Activated T-helper 1 cell treated with anti-CD3 and anti-CD28 coated beads, Interleukin-12 subunit alpha, Interleukin-12 subunit beta, Interleukin-2, Interleukin-4 antibody, amounts not matched to agents 30 ng/mL and 10 ng/mL and 1 ng/mL, durations not matched to agents 14 hours and 24 hours and 36 hours (primary cell): ENCODE results near the gene LAMB1. TPM values are rescaled to one million over a fixed set of nuclear protein-coding genes. Genes with fewer than 3 reads are reported as not detected.
"Not testable (repeated sequence)": the region's sequence is repeated elsewhere in the genome, so short reads cannot be mapped to it uniquely, and the experiment has no call there.

ENCODE experiments used
- DNase-seq: peaks from one replicate; pipeline ENCODE4 v3.0.0; 2021; ENCODE audit warnings: low spot score
- H3K27ac Mint-ChIP-seq: one replicate; pipeline ENCODE4 v1.8.0; 2021; ENCODE audit warnings: mild to moderate bottlenecking, mixed read lengths
- H3K27me3 Mint-ChIP-seq: one replicate; pipeline ENCODE4 v1.8.0; 2022; ENCODE audit warnings: mild to moderate bottlenecking, moderate library complexity, mixed read lengths; ENCODE audit not compliant: insufficient read depth
- H3K36me3 Mint-ChIP-seq: one replicate; pipeline ENCODE4 v1.8.0; 2021; ENCODE audit warnings: low read depth, mixed read lengths
- H3K4me1 Mint-ChIP-seq: one replicate; pipeline ENCODE4 v1.8.0; 2021; ENCODE audit warnings: low read depth, mixed read lengths
- H3K4me3 Mint-ChIP-seq: one replicate; pipeline ENCODE4 v1.8.0; 2021; ENCODE audit warnings: mild to moderate bottlenecking, moderate library complexity, mixed read lengths
- H3K9me3 Mint-ChIP-seq: one replicate; pipeline ENCODE4 v1.8.0; 2021; ENCODE audit warnings: mixed read lengths
- intact Hi-C: fragments of 100-400 bp; cut with micrococcal nuclease; formaldehyde crosslinking; loops from one replicate; pipeline ENCODE4 v1.15.1; 2024
- total RNA-seq: library from RNA; stranded (reverse); gene quantifications from 2 replicates; pipeline ENCODE4 v1.2.3, GENCODE V29; 2022

Gene LAMB1
- total RNA-seq, 1 donor from 2014 or later: not detected

DNA sequence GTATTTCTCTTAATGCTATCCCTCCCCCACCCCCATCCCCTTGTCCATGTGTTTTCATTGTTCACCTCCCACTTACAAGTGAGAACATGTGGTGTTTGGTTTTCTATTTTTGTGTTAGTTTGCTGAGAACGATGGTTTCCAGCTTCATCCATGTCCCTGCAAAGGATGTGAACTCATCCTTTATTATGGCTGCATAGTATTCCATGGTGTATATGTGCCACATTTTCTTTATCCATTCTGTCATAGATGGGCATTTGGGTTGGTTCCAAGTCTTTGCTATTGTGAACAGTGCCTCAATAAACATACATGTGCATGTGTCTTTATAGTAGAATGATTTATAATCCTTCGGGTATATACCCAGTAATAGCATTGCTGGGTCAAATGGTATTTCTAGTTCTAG, 81.1 kb downstream of the LAMB1 start:
- DNase-seq, H3K27ac Mint-ChIP-seq, H3K9me3 Mint-ChIP-seq, intact Hi-C loops, H3K4me3 Mint-ChIP-seq, H3K27me3 Mint-ChIP-seq: not testable (repeated sequence)
- H3K36me3 Mint-ChIP-seq: peaks cover 76% of the 10 kb centered on the region
- H3K4me1 Mint-ChIP-seq: peaks cover 48% of the 10 kb centered on the region

GRCh38 chr7:107920048-107920772, 82.8 kb downstream of the LAMB1 start:
- Mint-ChIP-seq H3K27me3 (no peaks in the 10 kb centered on the region), H3K9me3 (no peaks in the 10 kb centered on the region), H3K4me3 (no peak overlapping the region), H3K36me3 (peaks cover 72% of the 10 kb centered on the region), H3K4me1 (peaks cover 51% of the 10 kb centered on the region), H3K27ac (no peak overlapping the region)
- DNase-seq: no peak
- intact Hi-C loops: no loop called here

DNA sequence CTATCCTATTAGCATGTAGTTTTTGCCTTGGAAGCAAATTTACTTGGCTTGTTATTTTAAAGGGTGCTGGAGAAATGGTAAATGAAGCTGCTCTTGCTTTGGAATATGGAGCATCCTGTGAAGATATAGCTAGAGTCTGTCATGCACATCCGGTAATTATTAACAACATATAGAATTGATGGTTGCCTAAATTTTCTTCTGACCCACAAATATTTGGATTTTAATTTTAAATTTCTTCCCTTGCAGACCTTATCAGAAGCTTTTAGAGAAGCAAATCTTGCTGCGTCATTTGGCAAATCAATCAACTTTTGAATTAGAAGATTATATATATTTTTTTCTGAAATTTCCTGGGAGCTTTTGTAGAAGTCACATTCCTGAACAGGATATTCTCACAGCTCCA, 84.0 kb downstream of the LAMB1 start:
- Mint-ChIP-seq H3K4me1 (peaks cover 45% of the 10 kb centered on the region), H3K27ac (no peak overlapping the region), H3K36me3 (peaks cover 77% of the 10 kb centered on the region), H3K4me3 (no peak overlapping the region), H3K27me3 (no peaks in the 10 kb centered on the region), H3K9me3 (no peaks in the 10 kb centered on the region)
- intact Hi-C loops: no loop called here
- no peak for DNase-seq

DNA sequence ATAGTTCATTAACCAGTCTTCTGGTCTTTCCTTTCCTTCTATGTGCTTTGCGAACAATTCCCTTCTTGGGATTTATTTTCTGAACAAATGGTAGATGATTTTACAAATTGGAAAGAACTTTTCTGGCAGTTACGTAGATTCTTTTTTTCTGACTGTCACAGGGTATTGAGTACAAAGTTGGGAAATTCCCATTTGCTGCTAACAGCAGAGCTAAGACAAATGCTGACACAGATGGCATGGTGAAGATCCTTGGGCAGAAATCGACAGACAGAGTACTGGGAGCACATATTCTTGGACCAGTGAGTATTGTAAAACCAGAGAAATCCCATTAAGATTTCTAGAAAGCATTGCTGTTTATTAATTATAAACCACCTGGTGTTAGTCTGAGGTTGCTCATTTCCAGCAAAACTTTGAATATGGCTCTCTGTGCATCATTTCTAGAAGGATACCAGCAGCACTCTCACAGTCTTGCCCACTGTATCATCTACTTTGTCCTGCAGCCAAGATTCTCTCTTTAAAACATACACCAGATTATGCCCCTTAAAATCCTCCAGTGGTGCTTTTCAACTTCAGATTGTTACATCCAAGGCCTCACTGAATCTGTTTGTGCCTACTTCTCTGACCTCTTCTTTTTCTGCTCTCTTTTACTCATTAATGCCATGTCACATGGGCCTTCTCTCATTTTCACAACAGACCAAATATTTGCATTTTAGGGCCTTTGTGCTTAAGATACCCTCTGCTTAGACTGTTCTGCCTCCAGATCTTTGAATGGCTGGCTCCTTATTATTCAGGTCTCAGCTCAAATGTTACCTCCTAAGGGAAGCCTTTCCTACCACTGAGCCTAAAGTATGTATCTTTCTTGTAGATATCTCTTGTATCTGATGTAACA, 85.0 kb downstream of the LAMB1 start:
- Mint-ChIP-seq H3K4me3 (no peak overlapping the region), H3K9me3 (no peaks in the 10 kb centered on the region), H3K4me1 (peaks cover 47% of the 10 kb centered on the region), H3K27ac (no peak overlapping the region), H3K36me3 (peaks cover 76% of the 10 kb centered on the region), H3K27me3 (no peaks in the 10 kb centered on the region)
- intact Hi-C loops: no loop called here
- DNase-seq: no peak

DNA sequence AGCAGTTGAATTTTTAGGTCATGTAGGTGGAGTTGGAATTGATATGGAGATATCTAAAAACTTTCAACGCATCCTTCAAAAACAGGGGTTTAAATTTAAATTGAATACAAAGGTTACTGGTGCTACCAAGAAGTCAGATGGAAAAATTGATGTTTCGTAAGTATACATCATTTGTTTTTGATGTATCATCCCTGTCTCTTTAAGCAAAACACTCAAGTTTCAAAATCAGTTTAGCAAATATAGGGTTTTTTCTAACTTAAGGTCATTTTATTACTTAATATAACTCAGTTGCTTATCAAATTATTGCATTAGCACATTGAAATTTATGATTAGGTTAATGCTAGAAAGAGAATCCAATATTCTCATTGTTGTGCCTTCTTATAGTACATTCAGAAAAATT, 87.4 kb downstream of the LAMB1 start:
- H3K4me1 Mint-ChIP-seq: peaks cover 40% of the 10 kb centered on the region
- no peak overlapping the region for H3K4me3 Mint-ChIP-seq
- H3K36me3 Mint-ChIP-seq: peaks cover 67% of the 10 kb centered on the region
- H3K27me3 Mint-ChIP-seq: no peaks in the 10 kb centered on the region
- intact Hi-C loops: no loop called here
- H3K27ac Mint-ChIP-seq: no peak overlapping the region
- DNase-seq: no peak
- H3K9me3 Mint-ChIP-seq: peaks cover 4% of the 10 kb centered on the region

- no peak overlapping the region for H3K4me3 Mint-ChIP-seq
- H3K4me1 Mint-ChIP-seq: peaks cover 34% of the 10 kb centered on the region
- intact Hi-C loops: no loop called here
- H3K9me3 Mint-ChIP-seq: peaks cover 4% of the 10 kb centered on the region
- DNase-seq: no peak
- no peaks in the 10 kb centered on the region for H3K27me3 Mint-ChIP-seq
- H3K36me3 Mint-ChIP-seq: peaks cover 64% of the 10 kb centered on the region
- H3K27ac Mint-ChIP-seq: no peak overlapping the region
These were observed 88.1 kb downstream of the LAMB1 start for GRCh38 chr7:107914831-107915230.

GRCh38 chr7:107913851-107914250, 89.1 kb downstream of the LAMB1 start:
- peaks cover 4% of the 10 kb centered on the region for H3K9me3 Mint-ChIP-seq
- H3K4me1 Mint-ChIP-seq: peaks cover 34% of the 10 kb centered on the region
- peaks cover 65% of the 10 kb centered on the region for H3K36me3 Mint-ChIP-seq
- DNase-seq: no peak
- H3K27ac Mint-ChIP-seq: no peak overlapping the region
- no peaks in the 10 kb centered on the region for H3K27me3 Mint-ChIP-seq
- H3K4me3 Mint-ChIP-seq: no peak overlapping the region
- intact Hi-C loops: no loop called here

DNA sequence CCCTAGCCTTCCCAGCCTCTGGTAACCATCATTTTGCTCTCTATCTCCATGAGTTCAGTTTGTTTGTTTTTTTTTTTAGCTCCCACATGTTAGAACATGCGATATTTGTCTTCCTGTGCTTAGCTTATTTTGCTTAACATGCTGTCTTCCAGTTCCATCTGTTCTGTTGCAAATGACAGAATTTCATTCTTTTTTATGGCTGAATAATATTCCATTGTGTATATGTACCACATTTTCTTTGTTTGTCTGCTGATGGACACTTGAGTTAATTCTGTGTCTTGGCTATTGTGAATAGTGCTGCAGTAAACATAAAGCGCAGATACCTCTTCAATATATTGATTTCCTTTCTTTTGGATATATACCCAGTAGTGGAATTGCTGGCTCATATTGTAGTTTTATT, 91.0 kb downstream of the LAMB1 start:
- Mint-ChIP-seq H3K27ac (no peak overlapping the region), H3K4me3 (no peak overlapping the region), H3K27me3 (no peaks in the 10 kb centered on the region), H3K4me1 (peaks cover 20% of the 10 kb centered on the region), H3K9me3 (peaks cover 4% of the 10 kb centered on the region), H3K36me3 (peaks cover 57% of the 10 kb centered on the region)
- DNase-seq: no peak
- intact Hi-C loops: no loop called here

DNA sequence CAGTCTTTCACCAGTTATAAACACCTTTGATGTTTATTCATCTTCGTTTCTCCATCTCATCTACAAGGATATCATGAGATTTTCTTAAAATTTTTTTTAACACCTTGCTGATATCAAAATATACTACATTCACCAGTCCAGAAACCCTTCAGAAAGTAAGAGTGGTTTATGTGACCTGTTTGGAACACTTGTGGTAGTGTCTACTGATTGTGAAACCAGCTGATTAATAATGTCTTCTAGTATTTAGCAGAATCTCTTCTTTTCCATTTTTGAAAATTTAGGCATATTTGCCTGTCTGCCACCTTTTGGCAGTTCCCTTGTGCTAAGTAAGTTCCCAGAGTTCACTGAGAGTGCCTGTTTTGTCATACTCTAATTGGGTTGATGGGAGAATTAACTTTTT, 93.5 kb downstream of the LAMB1 start:
- no peak overlapping the region for H3K27ac Mint-ChIP-seq
- DNase-seq: no peak
- peaks cover 4% of the 10 kb centered on the region for H3K9me3 Mint-ChIP-seq
- peaks cover 13% of the 10 kb centered on the region for H3K4me1 Mint-ChIP-seq
- H3K27me3 Mint-ChIP-seq: no peaks in the 10 kb centered on the region
- H3K4me3 Mint-ChIP-seq: no peak overlapping the region
- intact Hi-C loops: no loop called here
- H3K36me3 Mint-ChIP-seq: peaks cover 56% of the 10 kb centered on the region

GRCh38 chr7:107907790-107908189, 95.2 kb downstream of the LAMB1 start:
- Mint-ChIP-seq H3K36me3 (peaks cover 55% of the 10 kb centered on the region), H3K27ac (no peak overlapping the region), H3K9me3 (peaks cover 4% of the 10 kb centered on the region), H3K27me3 (no peaks in the 10 kb centered on the region), H3K4me3 (no peak overlapping the region), H3K4me1 (peaks cover 13% of the 10 kb centered on the region)
- intact Hi-C loops: no loop called here
- DNase-seq: no peak

DNA sequence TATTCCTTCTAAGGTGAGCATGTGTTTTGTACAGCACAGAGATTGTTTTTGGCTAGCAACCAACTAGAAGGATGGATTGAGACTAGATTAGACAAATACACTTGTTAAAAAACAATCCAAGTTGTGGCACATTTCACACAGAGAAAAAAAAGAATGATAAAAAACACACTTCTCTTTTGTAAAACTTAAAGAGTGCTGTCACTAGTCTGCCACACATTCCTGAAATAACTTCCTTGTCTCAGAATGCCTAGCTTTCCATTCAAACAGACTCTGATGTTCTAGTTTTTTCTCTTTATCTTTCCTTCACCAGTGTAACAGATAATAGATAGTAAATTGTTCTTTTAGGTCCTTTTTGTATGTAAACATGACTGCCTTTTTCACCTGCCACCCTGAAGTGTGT, 100.6 kb downstream of the LAMB1 start:
- no peak overlapping the region for H3K4me3 Mint-ChIP-seq
- H3K27ac Mint-ChIP-seq: no peak overlapping the region
- peaks cover 32% of the 10 kb centered on the region for H3K36me3 Mint-ChIP-seq
- intact Hi-C loops: no loop called here
- peaks cover 32% of the 10 kb centered on the region for H3K4me1 Mint-ChIP-seq
- no peak for DNase-seq
- H3K9me3 Mint-ChIP-seq: no peaks in the 10 kb centered on the region
- no peaks in the 10 kb centered on the region for H3K27me3 Mint-ChIP-seq

DNA sequence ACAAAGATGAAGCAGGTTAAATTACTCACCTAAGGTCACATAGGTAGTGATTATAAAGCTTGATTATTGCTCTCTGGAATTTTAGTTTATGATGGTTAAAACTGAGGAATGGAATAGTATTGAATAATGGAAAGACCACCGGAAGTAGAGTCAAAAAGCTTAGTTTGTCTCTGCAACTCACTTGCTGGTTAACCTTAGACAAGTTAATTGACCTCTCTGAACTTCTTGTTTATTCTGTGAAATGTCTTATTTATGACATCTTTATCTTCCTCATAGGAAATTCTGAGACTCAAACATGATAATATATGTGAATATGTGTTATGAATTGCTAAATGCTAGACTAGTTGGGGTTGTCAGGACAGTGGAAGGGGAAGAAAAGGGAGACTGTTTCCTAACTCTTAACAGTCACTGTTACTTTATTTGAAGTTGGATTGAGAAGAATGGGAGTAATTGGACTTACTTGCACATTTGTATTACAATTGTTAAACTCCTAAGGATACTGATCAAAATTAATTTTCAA, 102.4 kb downstream of the LAMB1 start:
- Mint-ChIP-seq H3K4me1 (peaks cover 44% of the 10 kb centered on the region), H3K9me3 (no peaks in the 10 kb centered on the region), H3K27ac (no peak overlapping the region), H3K4me3 (no peak overlapping the region), H3K27me3 (no peaks in the 10 kb centered on the region), H3K36me3 (peaks cover 33% of the 10 kb centered on the region)
- intact Hi-C loops: no loop called here
- no peak for DNase-seq

- no peaks in the 10 kb centered on the region for H3K9me3 Mint-ChIP-seq
- intact Hi-C loops: no loop called here
- no peak for DNase-seq
- H3K36me3 Mint-ChIP-seq: peaks cover 35% of the 10 kb centered on the region
- H3K27ac Mint-ChIP-seq: no peak overlapping the region
- H3K4me3 Mint-ChIP-seq: no peak overlapping the region
- no peaks in the 10 kb centered on the region for H3K27me3 Mint-ChIP-seq
- peaks cover 59% of the 10 kb centered on the region for H3K4me1 Mint-ChIP-seq
These were observed 103.9 kb downstream of the LAMB1 start for GRCh38 chr7:107898997-107899594.
